GM19025 (cell line): ENCODE results near the gene ARFRP1.
"Not testable (repeated sequence)": the region's sequence is repeated elsewhere in the genome, so short reads cannot be mapped to it uniquely, and the experiment has no call there.

Source experiments
- ATAC-seq: cut with Tn5 transposase; IDR thresholded peaks from one replicate; pipeline ENCODE4 v1.9.1; 2021; ENCODE audit warnings: mild to moderate bottlenecking, low read depth, moderate library complexity; ENCODE audit not compliant: unreplicated experiment

ARFRP1 gene

GRCh38 chr20:63659370-63659769, 48.4 kb downstream of the ARFRP1 start:
- no peak for ATAC-seq

DNA sequence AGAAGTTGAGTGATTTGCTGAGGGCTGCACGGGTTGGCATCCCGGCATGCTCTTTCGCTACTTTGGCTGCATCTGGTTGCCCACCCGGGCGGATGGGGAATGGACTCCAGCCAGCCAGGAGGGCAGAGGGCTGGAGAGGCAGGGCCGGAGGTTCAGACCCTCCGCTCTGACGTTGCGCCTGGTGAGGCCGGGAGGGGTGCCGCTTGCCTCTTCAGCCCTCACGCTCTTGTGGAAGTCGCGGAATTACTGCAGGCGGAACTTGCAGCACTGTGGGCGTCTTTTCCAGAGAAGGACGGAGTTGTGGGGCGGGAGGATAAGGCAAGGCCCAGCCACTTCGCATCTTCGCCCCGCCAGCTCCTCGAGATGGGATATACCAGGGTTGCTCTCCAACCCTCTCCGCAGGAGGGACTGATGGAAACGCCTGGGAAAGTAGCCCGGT, 49.0 kb downstream of the ARFRP1 start:
- no peak for ATAC-seq

DNA sequence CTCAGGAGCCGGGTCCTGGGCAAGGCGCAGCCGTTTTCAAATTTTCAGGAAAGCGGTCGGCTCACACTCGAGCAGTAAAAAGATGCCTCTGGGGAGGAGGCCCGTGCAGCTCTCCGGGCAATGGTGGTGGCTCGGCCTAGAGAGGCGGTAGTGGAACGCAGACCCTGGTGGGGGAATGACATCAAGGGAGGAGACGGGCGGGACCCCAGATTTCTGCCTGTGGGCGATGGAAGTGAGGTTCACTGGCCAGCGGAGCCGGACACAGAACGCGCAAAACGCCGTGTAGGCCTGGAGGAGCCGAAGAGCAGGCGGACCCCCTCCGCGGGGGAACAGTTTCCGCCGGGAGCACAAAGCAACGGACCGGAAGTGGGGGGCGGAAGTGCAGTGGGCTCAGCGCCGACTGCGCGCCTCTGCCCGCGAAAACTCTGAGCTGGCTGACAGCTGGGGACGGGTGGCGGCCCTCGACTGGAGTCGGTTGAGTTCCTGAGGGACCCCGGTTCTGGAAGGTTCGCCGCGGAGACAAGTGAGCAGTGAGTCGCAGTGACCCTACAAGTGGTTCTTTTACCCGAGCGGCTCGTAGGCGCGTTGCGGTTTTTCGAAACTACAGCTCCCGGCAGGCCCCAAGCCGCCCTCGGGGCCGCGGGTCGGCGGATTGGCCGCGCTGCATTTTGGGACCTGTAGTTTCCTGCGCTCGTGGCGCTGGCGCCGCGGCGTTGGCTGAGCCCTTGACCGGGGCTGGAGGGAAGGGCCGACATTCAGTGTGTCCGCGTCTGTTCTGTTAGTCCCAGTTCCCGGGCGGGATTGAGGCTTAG, 49.6 kb downstream of the ARFRP1 start, which contains the start of gene RTEL1:
RTEL1 (plus strand) TSS at position 376 of the 812 bp plus-strand sequence. CDS start 1,091 bp downstream, outside the sequence.
- ATAC-seq = peak; percentile 78

- ATAC-seq = peak; percentile 3
Measured at GRCh38 chr20:63657260-63657936, 50.4 kb downstream of the ARFRP1 start.

DNA sequence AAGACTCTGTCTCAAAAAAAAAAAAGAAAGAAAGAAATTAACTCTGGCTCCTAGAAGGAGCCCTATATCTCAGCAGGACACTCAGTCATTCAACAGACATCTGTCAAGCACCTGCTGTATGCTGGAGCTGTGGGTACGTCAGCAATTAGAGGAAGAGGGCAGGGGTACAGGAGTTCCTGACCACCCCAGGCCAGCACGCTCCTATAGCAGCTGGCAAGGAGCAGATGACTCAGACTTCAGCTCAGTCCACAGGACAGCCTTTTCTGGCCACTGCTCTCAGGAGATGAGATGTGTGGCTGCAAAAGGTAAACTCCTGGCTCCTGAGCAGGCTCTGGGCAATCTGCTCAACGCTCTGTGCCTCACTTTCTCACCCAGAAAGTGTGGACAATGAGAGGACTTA, 51.3 kb downstream of the ARFRP1 start:
- ATAC-seq = no peak

DNA sequence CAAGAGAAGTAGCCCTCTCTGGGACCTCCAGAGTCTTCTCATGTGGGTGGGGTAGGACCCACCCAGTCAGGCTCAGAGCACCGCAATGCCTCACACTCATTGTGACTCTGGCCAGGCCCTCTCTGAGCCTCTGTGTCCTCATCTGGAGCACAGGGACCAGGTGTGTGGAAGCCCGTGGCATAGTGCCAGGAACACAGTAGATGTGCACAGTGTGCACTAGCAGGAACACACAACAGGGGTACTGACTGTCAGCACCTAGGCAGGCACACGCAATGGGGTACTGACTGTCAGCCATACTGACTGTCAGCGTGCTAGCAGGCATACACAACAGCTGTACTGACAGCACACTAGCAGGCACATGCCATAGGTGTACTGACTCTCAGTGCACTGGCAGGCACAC, 52.5 kb downstream of the ARFRP1 start:
- no peak for ATAC-seq

- no peak for ATAC-seq
Measured at GRCh38 chr20:63653974-63654668, 53.7 kb downstream of the ARFRP1 start.

DNA sequence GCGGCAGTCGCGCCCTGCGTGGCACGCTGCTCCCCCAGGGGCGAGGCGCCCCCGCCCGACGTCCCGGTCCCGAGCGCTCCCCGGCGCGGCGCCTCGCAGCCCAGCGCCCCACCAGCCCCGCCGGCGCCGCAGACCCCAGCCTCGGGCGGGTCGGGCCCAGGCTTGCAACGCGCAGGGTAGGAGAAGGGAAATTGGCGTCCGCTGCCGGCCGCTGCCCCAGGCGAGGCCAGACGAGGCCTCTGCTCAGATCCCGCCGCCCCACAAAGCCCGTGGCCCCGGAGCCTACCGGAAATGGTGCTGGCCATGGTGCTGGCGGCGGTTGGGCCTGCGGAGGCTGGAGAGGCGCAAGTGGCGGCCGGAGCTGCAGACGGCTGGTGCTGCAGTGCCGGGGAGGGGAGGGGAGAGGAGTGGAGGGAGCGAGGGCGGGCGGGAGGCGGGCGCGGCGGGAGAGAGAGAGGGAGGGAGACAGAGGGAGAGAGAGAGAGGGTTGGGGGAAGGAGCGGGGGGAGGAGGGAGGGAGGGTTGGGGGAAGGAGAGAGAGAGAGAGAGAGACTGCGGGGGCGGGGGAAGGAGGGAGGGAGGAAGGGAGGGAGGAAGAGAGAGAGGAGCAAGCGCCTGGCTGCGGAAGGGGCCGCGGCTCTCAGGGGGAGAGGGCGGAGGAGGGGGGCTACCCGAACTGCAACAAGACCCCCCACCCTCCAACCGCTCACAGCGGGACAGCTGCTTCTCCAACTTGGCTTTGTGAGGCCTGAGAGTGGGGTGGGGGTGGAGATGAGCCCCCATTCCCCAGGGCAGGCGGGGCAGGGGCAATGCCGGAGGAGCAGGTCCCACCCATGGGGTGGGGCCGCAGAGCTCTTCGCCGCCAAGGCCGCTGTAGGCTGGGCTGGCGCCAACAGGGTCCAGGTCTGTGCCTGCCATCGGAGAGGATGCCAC, 54.5 kb downstream of the ARFRP1 start, which contains the start of gene STMN3:
STMN3 (minus strand) TSS at position 384 of the 933 bp plus-strand sequence; CDS start at position 305, 79 bp downstream.
- no peak for ATAC-seq

- ATAC-seq = no peak
Measured at GRCh38 chr20:63652192-63652980, 55.4 kb downstream of the ARFRP1 start.

- ATAC-seq = no peak
Measured at GRCh38 chr20:63651942-63652191, 55.9 kb downstream of the ARFRP1 start.

GRCh38 chr20:63650486-63650885, 57.3 kb downstream of the ARFRP1 start:
- not testable (repeated sequence) for ATAC-seq

GRCh38 chr20:63648895-63649589, 58.7 kb downstream of the ARFRP1 start:
- no peak for ATAC-seq
